OCI-LY1 (cell line): ENCODE data around the gene SYT9.

Source experiments
- H2AFZ ChIP-seq: fragments of 200-600 bp; sonication (generic), shearing (Covaris generic); 2 replicates; pipeline ENCODE4 v1.6.0; 2014; ENCODE audit warnings: antibody characterized with exemption, mild to moderate bottlenecking, low read length
- H3F3A ChIP-seq: fragments of 200-600 bp; sonication (generic), shearing (Covaris generic); 2 replicates; pipeline ENCODE4 v1.6.0; 2014; ENCODE audit warnings: mild to moderate bottlenecking, antibody characterized with exemption, low read length, moderate library complexity; ENCODE audit not compliant: insufficient read depth
- H3K27ac ChIP-seq: fragments of 200-600 bp; sonication (generic); 2 replicates; pipeline ENCODE4 v1.5.1; 2014; ENCODE audit warnings: low read length, mixed run types, mild to moderate bottlenecking, low read depth; ENCODE audit not compliant: poor library complexity, severe bottlenecking
- H3K27me3 ChIP-seq: fragments of 200-600 bp; sonication (generic); 2 replicates; pipeline ENCODE4 v1.6.0; 2014; ENCODE audit warnings: antibody characterized with exemption, mild to moderate bottlenecking, low read length, moderate library complexity; ENCODE audit not compliant: insufficient read depth
- H3K36me3 ChIP-seq: fragments of 200-600 bp; sonication (generic); 2 replicates; pipeline ENCODE4 v1.6.1; 2014; ENCODE audit warnings: mild to moderate bottlenecking, antibody characterized with exemption, low read length, moderate library complexity, mixed read lengths; ENCODE audit not compliant: insufficient read depth
- H3K4me1 ChIP-seq: fragments of 200-600 bp; sonication (generic); 2 replicates; pipeline ENCODE4 v1.5.1; 2014; ENCODE audit warnings: mild to moderate bottlenecking, low read length, moderate library complexity; ENCODE audit not compliant: insufficient read depth, severe bottlenecking
- H3K4me2 ChIP-seq: fragments of 200-600 bp; sonication (generic), shearing (Covaris generic); 2 replicates; pipeline ENCODE4 v1.6.1; 2014; ENCODE audit warnings: low read length
- H3K4me3 ChIP-seq: fragments of 200-600 bp; sonication (generic); 2 replicates; pipeline ENCODE4 v1.5.1; 2014; ENCODE audit warnings: low read length, low read depth, mild to moderate bottlenecking, mixed read lengths; ENCODE audit not compliant: poor library complexity, severe bottlenecking
- H3K79me2 ChIP-seq: fragments of 200-600 bp; shearing (Covaris generic); 2 replicates; pipeline ENCODE4 v1.6.1; 2016; ENCODE audit warnings: mixed run types, low read length, mixed read lengths; ENCODE audit not compliant: insufficient read depth
- H3K9ac ChIP-seq: fragments of 200-600 bp; sonication (generic), shearing (Covaris generic); 2 replicates; pipeline ENCODE4 v1.6.1; 2014; ENCODE audit warnings: mild to moderate bottlenecking, low read length, mixed read lengths
- H3K9me2 ChIP-seq: fragments of 200-600 bp; sonication (generic), shearing (Covaris generic); 2 replicates; pipeline ENCODE4 v1.6.1; 2014; ENCODE audit warnings: low read depth, mild to moderate bottlenecking, low read length, mixed read lengths
- H3K9me3 ChIP-seq: fragments of 200-600 bp; shearing (Covaris generic); 2 replicates; pipeline ENCODE4 v1.6.1; 2014; ENCODE audit warnings: low read length, mixed read lengths
- H4K20me1 ChIP-seq: fragments of 200-600 bp; sonication (generic), shearing (Covaris generic); 2 replicates; pipeline ENCODE4 v1.6.0; 2016; ENCODE audit warnings: mild to moderate bottlenecking, low read length; ENCODE audit not compliant: insufficient read depth
- EZH2 ChIP-seq: fragments of 200-600 bp; sonication (generic), shearing (Covaris generic); IDR thresholded peaks from 2 replicates; pipeline ENCODE4 v1.8.0; 2017; ENCODE audit warnings: borderline replicate concordance, mixed run types, mild to moderate bottlenecking, antibody characterized with exemption, low read length, moderate library complexity, mixed read lengths
- TF ChIP-seq, protein P1 (sequence below): fragments of 200-600 bp; sonication (generic), shearing (Covaris generic); IDR thresholded peaks from 2 replicates; pipeline ENCODE4 v1.5.1; 2017; ENCODE audit warnings: mild to moderate bottlenecking, antibody characterized with exemption, low read length, moderate library complexity, mixed read lengths

Gene SYT9

DNA sequence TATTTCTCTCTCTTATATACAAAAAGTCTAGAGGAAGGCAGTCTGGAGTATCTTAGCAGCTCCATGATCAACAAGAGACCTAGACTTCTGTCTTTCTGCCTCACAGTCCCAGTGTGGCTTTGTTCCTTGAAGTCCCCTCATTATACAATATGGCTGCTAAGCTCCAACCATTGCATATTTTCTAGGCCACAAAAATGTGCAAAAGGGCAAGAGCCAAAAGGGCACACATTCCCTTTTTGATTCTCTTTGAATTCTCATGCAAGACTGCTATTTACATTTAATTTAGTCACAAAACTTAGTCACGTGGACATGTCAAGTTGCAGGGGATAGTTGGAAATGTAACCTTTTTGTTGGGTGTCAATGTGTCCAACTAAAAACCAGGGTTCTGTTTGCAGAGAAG, 169.4 kb downstream of the SYT9 start:
- TF ChIP-seq, protein P1, sequence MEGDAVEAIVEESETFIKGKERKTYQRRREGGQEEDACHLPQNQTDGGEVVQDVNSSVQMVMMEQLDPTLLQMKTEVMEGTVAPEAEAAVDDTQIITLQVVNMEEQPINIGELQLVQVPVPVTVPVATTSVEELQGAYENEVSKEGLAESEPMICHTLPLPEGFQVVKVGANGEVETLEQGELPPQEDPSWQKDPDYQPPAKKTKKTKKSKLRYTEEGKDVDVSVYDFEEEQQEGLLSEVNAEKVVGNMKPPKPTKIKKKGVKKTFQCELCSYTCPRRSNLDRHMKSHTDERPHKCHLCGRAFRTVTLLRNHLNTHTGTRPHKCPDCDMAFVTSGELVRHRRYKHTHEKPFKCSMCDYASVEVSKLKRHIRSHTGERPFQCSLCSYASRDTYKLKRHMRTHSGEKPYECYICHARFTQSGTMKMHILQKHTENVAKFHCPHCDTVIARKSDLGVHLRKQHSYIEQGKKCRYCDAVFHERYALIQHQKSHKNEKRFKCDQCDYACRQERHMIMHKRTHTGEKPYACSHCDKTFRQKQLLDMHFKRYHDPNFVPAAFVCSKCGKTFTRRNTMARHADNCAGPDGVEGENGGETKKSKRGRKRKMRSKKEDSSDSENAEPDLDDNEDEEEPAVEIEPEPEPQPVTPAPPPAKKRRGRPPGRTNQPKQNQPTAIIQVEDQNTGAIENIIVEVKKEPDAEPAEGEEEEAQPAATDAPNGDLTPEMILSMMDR: no peak
- H3K27me3 ChIP-seq: no peaks in the 10 kb centered on the region
- H3F3A ChIP-seq: no peaks in the 10 kb centered on the region
- no peak overlapping the region for H3K9ac ChIP-seq
- H3K36me3 ChIP-seq: no peaks in the 10 kb centered on the region
- H3K4me3 ChIP-seq: no peak overlapping the region
- H3K79me2 ChIP-seq: no peaks in the 10 kb centered on the region
- no peaks in the 10 kb centered on the region for H3K9me3 ChIP-seq
- no peak overlapping the region for H3K4me2 ChIP-seq
- H4K20me1 ChIP-seq: no peaks in the 10 kb centered on the region
- no peaks in the 10 kb centered on the region for H3K4me1 ChIP-seq
- no peak overlapping the region for H2AFZ ChIP-seq
- no peak overlapping the region for H3K27ac ChIP-seq
- H3K9me2 ChIP-seq: no peaks in the 10 kb centered on the region

DNA sequence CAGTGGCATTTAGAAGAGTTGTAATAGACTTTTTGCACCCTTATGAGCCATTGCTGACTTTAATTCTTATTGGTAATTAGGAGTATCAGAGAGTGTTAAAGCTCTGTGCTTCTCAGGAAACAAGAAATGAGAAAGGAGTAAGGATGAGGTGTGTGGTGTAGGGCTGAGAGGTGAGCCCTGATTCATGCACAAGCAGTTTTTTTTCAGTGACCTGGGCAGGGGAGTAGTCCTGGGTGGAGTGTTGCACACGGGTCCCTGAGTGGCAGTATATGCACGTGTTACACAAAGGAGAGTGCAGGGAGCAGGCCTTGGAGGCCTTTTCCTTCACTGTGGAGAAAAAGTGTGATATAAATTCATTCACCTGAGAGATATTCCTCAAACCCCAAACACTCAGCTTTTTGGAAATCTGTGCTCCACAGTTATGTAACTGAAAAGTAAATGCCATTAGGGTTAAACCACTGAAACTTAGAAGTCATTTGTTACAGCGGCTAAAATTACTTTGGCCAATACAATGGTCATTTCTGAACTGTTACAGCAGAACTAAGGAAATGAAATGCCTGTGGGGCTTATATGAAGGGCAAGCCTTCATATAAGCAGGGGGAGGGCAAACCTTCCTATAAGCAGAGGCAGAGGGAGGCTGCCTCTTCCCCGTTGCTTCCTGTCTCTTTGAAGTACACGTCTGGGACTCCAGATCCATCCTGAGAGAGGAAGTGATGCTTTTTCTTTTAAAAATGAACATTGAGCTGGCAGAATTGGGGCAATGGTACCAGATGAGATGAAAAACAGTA, 171.0 kb downstream of the SYT9 start:
- no peak overlapping the region for H2AFZ ChIP-seq
- no peaks in the 10 kb centered on the region for H3K9me2 ChIP-seq
- no peaks in the 10 kb centered on the region for H4K20me1 ChIP-seq
- no peaks in the 10 kb centered on the region for H3K79me2 ChIP-seq
- H3K4me3 ChIP-seq: no peak overlapping the region
- no peaks in the 10 kb centered on the region for H3K36me3 ChIP-seq
- no peak for TF ChIP-seq EZH2
- TF ChIP-seq, protein P1: 0 out of 2 replicates have a peak, but pooled peaks have one; percentile 19
- H3K4me1 ChIP-seq: no peaks in the 10 kb centered on the region
- H3K27me3 ChIP-seq: no peaks in the 10 kb centered on the region
- H3K4me2 ChIP-seq: no peak overlapping the region
- H3F3A ChIP-seq: no peaks in the 10 kb centered on the region
- no peaks in the 10 kb centered on the region for H3K9me3 ChIP-seq
- no peak overlapping the region for H3K9ac ChIP-seq
- H3K27ac ChIP-seq: no peak overlapping the region

DNA sequence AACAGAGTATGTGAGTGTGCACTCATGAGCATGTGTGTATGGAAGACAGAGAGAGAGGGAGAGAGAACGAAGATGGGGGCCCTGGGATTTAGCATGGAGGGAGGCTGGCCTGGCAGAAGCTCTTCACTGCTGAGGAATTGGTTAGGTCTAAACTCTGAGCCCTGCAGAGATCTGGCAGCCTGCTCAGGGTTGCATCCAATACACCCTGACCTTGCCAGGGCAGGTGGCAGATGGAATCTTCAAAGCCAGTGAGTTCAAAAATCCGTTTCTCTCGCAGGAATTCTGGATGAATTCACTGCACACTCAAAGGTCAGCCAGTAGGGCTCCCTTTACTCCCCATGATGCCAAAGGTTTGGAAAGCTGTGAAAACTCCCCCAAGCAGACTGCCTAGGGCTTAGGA, 172.2 kb downstream of the SYT9 start:
- Histone ChIP-seq H3K9ac (no peak overlapping the region), H3K4me2 (no peak overlapping the region), H3K9me2 (no peaks in the 10 kb centered on the region), H3K4me3 (no peak overlapping the region), H3K4me1 (no peaks in the 10 kb centered on the region), H3F3A (no peaks in the 10 kb centered on the region), H3K9me3 (no peaks in the 10 kb centered on the region), H3K79me2 (no peaks in the 10 kb centered on the region), H3K36me3 (no peaks in the 10 kb centered on the region), H3K27ac (no peak overlapping the region), H2AFZ (no peak overlapping the region), H4K20me1 (no peaks in the 10 kb centered on the region), H3K27me3 (0 out of 2 replicates have a peak, but pooled peaks cover 2% of the 10 kb centered on the region)
- TF ChIP-seq EZH2: no peak
- TF ChIP-seq, protein P1: no peak
